Mammary epithelial cell (primary cell): ENCODE measurements around the gene F7.

Experiments used
- CTCF ChIP-seq, 2 donors: IDR thresholded peaks in 1 of 2; conservative IDR thresholded peaks in 1 of 2; 2 replicates each; pipeline ENCODE4 v1.5.1; 2011 to 2012; ENCODE audit warnings: inconsistent platforms in 2 of 2, low read length in 2 of 2, mild to moderate bottlenecking in 2 of 2, control low read depth in 1 of 2, low read depth in 1 of 2; ENCODE audit not compliant: insufficient read depth in 1 of 2; ENCODE audit errors: extremely low read depth in 1 of 2
- EZH2 ChIP-seq: IDR thresholded peaks from 2 replicates; pipeline ENCODE4 v1.6.1; 2012; ENCODE audit warnings: low read length, inconsistent platforms, borderline replicate concordance

GRCh38 chr13:113077953-113078901, 27.4 kb upstream of the F7 start:
- TF ChIP-seq CTCF (conservative IDR thresholded peaks at IDR 0.05 in 1 of 2, IDR thresholded peaks at IDR 0.05 in 1 of 2; ENCODE audit: extremely low read depth in 1 of 2, insufficient read depth in 1 of 2, low read depth in 1 of 2, low read length in 2 of 2) (no peak), EZH2 (no peak)
